Lower lobe of right lung (tissue), 2 donors: Measurements from ENCODE around the gene NRXN3. TPM values are rescaled to one million over a fixed set of nuclear protein-coding genes. Genes with fewer than 3 reads are reported as not detected.
A peak's percentile ranks its signal among the peaks of the same experiment; 100 is the strongest.

ENCODE experiments used
- ATAC-seq, 2 donors: fragments of 200-7000 bp; cut with Tn5 transposase; one replicate each; pipeline ENCODE4 v1.9.1; 2020 to 2022; ENCODE audit warnings: mild to moderate bottlenecking in 2 of 2, moderate library complexity in 2 of 2
- DNase-seq: peaks from one replicate; pipeline ENCODE4 v3.0.0-alpha.2; 2020
- H3K27ac ChIP-seq: fragments of 200-600 bp; one replicate; pipeline ENCODE4 v1.8.0; 2022
- H3K27me3 ChIP-seq: fragments of 200-600 bp; one replicate; pipeline ENCODE4 v1.8.0; 2022; ENCODE audit warnings: low read depth
- H3K36me3 ChIP-seq: fragments of 200-600 bp; one replicate; pipeline ENCODE4 v1.8.0; 2022; ENCODE audit warnings: mild to moderate bottlenecking
- H3K4me1 ChIP-seq: fragments of 200-600 bp; one replicate; pipeline ENCODE4 v1.8.0; 2022
- H3K4me3 ChIP-seq: fragments of 200-600 bp; one replicate; pipeline ENCODE4 v1.8.0; 2022; ENCODE audit warnings: mild to moderate bottlenecking
- H3K9me3 ChIP-seq: fragments of 200-600 bp; one replicate; pipeline ENCODE4 v1.8.0; 2022
- CTCF ChIP-seq: fragments of 200-600 bp; IDR thresholded peaks from one replicate; pipeline ENCODE4 v1.8.0; 2022; ENCODE audit warnings: antibody characterized with exemption, mild to moderate bottlenecking
- intact Hi-C: fragments of 100-400 bp; cut with DNase I; formaldehyde crosslinking; loops from one replicate; pipeline ENCODE4 v1.11.0; 2022
- total RNA-seq: library from RNA; stranded (reverse); fragmentation: NEBNext Ultra II Directional; extraction: Animal tissue kit (Norgen Biotek cat#: 25700); gene quantifications from one replicate; pipeline ENCODE4 v1.2.1, GENCODE V29; 2021
- donor health status: DM: no; HTN: yes; CAD: no; lungs with severe emphysema.

NRXN3 gene
- total RNA-seq, 1 donor from 2014 or later: 9.0 TPM

DNA sequence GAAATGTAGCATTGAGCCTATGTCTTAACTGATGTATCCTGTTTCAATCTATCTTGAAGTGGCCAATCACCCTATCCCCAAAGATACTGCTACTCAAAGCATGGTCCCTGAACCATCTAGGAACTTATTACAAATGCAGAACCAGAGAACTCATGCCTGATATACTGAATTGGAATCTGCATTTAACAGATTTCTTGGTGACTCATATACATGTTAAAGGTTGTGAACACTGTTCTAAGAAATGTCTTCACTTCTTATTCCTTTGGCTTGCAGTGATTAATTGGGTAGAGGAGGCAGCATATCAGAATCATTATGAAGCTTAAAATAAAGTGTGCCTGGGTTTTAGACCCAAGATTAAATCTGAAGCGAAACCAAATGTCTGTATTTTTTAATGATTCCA, 1245.6 kb downstream of the NRXN3 start:
- Histone ChIP-seq H3K9me3 (no peaks in the 10 kb centered on the region), H3K27me3 (no peaks in the 10 kb centered on the region), H3K36me3 (no peaks in the 10 kb centered on the region), H3K4me1 (no peaks in the 10 kb centered on the region), H3K4me3 (no peak overlapping the region), H3K27ac (no peak overlapping the region)
- ATAC-seq: no peak
- intact Hi-C loops: no loop called here
- no peak for DNase-seq
- no peak for TF ChIP-seq CTCF

GRCh38 chr14:79417961-79418360, 1247.8 kb downstream of the NRXN3 start:
- H3K4me1 ChIP-seq: no peaks in the 10 kb centered on the region
- intact Hi-C loops: no loop called here
- TF ChIP-seq CTCF: no peak
- H3K27ac ChIP-seq: no peak overlapping the region
- ATAC-seq: no peak
- no peaks in the 10 kb centered on the region for H3K9me3 ChIP-seq
- no peaks in the 10 kb centered on the region for H3K27me3 ChIP-seq
- no peak overlapping the region for H3K4me3 ChIP-seq
- H3K36me3 ChIP-seq: no peaks in the 10 kb centered on the region
- no peak for DNase-seq

- Histone ChIP-seq H3K4me3 (no peak overlapping the region), H3K4me1 (no peaks in the 10 kb centered on the region), H3K9me3 (no peaks in the 10 kb centered on the region), H3K36me3 (no peaks in the 10 kb centered on the region), H3K27me3 (no peaks in the 10 kb centered on the region), H3K27ac (no peak overlapping the region)
- ATAC-seq (no peak), DNase-seq (no peak)
- TF ChIP-seq CTCF: no peak
- intact Hi-C loops: no loop called here
Observed at GRCh38 chr14:79418649-79419415, 1248.7 kb downstream of the NRXN3 start.

GRCh38 chr14:79419571-79420327, 1249.6 kb downstream of the NRXN3 start:
- Histone ChIP-seq H3K4me1 (no peaks in the 10 kb centered on the region), H3K36me3 (no peaks in the 10 kb centered on the region), H3K9me3 (no peaks in the 10 kb centered on the region), H3K27ac (no peak overlapping the region), H3K4me3 (no peak overlapping the region), H3K27me3 (no peaks in the 10 kb centered on the region)
- TF ChIP-seq CTCF: no peak
- ATAC-seq (peak in 1 of 2 donors; percentile 31), DNase-seq (no peak)
- intact Hi-C loops: no loop called here

GRCh38 chr14:79420725-79421124, 1250.6 kb downstream of the NRXN3 start:
- H3K27ac ChIP-seq: no peak overlapping the region
- H3K4me1 ChIP-seq: no peaks in the 10 kb centered on the region
- no peak overlapping the region for H3K4me3 ChIP-seq
- intact Hi-C loops: no loop called here
- TF ChIP-seq CTCF: no peak
- DNase-seq: no peak
- H3K9me3 ChIP-seq: no peaks in the 10 kb centered on the region
- no peaks in the 10 kb centered on the region for H3K27me3 ChIP-seq
- peak; percentile 75 to 93 for ATAC-seq
- H3K36me3 ChIP-seq: no peaks in the 10 kb centered on the region
